Measurements from ENCODE around the gene GSC2.

The GSC2 gene

DNA sequence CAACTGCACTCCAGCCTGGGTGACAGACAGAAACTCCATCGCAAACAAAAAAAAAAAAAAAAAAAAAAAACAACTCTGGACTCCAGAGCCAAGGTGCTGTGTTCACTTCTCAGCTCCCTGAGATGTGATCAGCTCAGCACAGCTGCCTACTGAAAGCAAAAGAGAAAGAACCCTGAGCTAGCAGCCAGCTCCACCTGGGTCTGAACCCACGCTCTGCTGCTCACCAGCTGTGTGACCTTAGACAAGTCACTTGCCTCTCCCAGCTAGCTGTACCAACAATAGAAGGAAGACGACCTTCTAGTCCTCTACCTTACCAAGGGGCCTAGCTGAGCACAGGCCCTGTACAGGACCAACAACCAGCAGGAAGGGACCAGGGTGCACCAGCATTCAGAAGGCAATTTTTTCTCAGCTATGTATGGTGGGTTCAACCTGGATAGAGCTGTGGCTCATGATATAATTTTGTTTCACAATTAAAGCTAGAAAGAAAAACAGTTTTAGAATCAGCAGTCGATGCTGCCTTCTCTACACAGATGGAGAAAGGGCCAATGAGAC, 31.7 kb downstream of the GSC2 start:
- ATAC-seq (replicated peaks) (peak; percentile 24 to 32), DNase-seq (peak; percentile 23)
- H3K27ac Mint-ChIP-seq: no peak overlapping the region
- no peak overlapping the region for H3K4me3 Mint-ChIP-seq
- peaks cover 61 to 82% of the 10 kb centered on the region in 2 donors for H3K4me1 Mint-ChIP-seq
- no peaks in the 10 kb centered on the region for H3K27me3 Mint-ChIP-seq
- H3K36me3 Mint-ChIP-seq: peaks cover 9 to 11% of the 10 kb centered on the region in 2 donors
- no peaks in the 10 kb centered on the region for H3K9me3 Mint-ChIP-seq

DNA sequence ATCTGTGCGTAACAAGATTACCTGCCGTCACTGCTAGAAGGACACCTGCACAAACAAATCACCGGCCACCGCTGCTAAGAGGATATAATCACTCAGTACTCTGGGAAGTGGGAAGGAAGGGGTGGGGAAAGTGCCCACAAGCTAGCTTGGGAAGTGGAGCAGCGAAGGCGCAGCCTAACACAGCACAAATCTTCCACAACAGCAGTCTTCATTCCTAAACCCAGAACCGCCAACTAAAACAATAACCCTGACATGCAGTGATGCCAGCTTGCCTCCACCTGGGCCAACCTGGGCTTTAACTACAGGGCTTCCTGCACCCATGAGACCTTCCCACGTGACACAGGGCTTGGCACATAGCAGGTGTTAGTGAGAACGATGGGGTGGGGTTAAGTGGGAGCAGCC, 33.0 kb downstream of the GSC2 start:
- Mint-ChIP-seq H3K4me3 (no peak overlapping the region), H3K4me1 (peaks cover 56 to 72% of the 10 kb centered on the region in 2 donors), H3K9me3 (no peaks in the 10 kb centered on the region), H3K27ac (peak overlapping the region; percentile 20), H3K36me3 (peaks cover 11 to 14% of the 10 kb centered on the region in 2 donors), H3K27me3 (no peaks in the 10 kb centered on the region)
- no peak for ATAC-seq (replicated peaks)
- no peak for DNase-seq

DNA sequence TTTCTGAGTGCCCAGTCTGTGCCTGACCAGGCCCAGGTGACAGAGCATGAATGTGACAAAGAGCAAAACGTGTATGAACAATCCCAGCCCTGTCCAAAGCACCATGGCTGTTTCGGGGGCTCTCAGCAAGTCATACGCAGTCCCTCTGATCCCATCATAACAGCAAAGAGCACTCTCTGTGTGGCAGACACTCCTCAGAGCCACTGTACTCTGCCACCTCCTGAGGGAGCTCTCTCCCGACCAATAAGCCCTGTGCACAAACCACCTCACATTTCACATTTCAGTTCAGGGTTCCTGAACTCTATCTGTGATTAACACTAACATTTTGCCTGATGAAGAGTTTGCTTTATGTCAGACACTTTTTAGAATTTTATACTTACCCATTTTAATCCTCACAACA, 34.5 kb downstream of the GSC2 start:
- Mint-ChIP-seq H3K9me3 (no peaks in the 10 kb centered on the region), H3K27me3 (no peaks in the 10 kb centered on the region), H3K4me1 (peaks cover 53 to 73% of the 10 kb centered on the region in 2 donors), H3K4me3 (no peak overlapping the region), H3K27ac (no peak overlapping the region), H3K36me3 (peaks cover 12 to 14% of the 10 kb centered on the region in 2 donors)
- DNase-seq (no peak), ATAC-seq (replicated peaks) (no peak)

DNA sequence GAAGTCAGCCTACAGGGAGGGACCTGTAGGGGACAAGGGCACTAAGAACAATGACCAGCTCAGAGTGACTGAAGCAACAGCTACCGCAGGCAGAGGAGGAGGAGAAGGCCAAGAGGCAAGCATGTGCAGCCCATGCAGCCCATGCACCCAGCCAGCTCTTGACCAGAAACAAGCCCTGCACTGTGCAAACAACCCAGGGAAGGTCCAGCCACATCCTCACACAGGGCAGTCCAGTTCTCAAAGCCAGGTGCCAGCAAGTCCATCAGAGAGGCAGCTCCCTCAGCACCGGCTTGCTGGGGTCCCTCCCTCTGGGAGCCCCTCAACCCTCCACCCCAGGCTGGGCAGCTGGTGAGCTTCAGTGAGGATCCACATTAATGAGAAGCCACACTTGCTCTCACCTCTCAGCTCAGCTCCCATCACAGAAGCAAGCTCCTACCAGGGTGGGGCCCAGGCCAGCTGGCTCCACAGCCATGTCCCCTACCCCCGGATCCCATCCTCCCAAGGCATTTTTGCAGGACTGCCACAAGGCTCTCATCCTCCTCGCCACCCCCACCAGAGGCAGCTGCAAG, 35.0 kb downstream of the GSC2 start:
- Mint-ChIP-seq H3K4me3 (no peak overlapping the region), H3K36me3 (peaks cover 12 to 14% of the 10 kb centered on the region in 2 donors), H3K9me3 (no peaks in the 10 kb centered on the region), H3K27ac (no peak overlapping the region), H3K4me1 (peaks cover 51 to 72% of the 10 kb centered on the region in 2 donors), H3K27me3 (no peaks in the 10 kb centered on the region)
- ATAC-seq (replicated peaks) (no peak), DNase-seq (no peak)

DNA sequence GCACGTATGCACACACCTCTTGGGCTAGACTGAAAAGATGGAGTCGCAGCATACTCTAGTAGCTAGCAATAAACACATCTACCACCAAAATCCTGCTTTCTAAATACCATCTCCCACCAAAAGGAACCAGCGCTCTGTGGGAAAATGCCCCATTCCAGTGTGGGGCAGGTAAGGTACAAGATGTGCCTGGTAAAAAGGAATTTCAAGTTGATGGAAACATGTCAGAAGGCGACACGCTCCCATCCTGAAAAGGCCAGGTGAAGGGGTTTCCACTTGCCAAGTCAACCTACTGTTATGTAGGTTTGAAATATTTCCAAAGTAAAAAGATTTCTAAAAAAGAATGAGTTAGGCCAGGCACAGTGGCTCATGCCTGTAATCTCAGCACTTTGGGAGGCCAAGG, 36.7 kb downstream of the GSC2 start:
- ATAC-seq (replicated peaks): no peak
- Mint-ChIP-seq H3K27me3 (no peaks in the 10 kb centered on the region), H3K4me1 (peaks cover 52 to 72% of the 10 kb centered on the region in 2 donors), H3K27ac (no peak overlapping the region), H3K9me3 (no peaks in the 10 kb centered on the region), H3K36me3 (peaks cover 12 to 14% of the 10 kb centered on the region in 2 donors), H3K4me3 (no peak overlapping the region)
- no peak for DNase-seq

DNA sequence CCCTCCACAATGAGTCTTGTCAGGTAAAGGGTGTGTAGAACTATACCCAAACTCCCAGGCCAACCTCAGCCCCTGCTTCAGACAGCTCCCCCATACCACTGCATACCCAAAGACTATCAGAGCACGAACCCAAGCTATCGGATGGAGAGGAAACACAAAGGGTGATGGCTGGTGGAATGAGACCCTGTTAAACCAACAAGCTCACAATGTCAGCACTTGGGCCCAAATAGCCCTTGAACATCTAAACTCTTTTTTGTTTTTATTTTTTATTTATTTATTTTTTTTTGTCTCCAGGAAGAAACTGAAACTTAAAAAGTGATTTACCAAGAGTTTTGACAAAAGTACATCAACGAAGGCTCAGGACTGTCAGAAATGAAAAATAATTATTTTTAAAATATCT, 38.5 kb downstream of the GSC2 start:
- Mint-ChIP-seq H3K27me3 (no peaks in the 10 kb centered on the region), H3K4me3 (no peak overlapping the region), H3K36me3 (peaks cover 12 to 22% of the 10 kb centered on the region in 2 donors), H3K4me1 (peaks cover 44 to 69% of the 10 kb centered on the region in 2 donors), H3K27ac (no peak overlapping the region), H3K9me3 (no peaks in the 10 kb centered on the region)
- no peak for DNase-seq
- ATAC-seq (replicated peaks): no peak

DNA sequence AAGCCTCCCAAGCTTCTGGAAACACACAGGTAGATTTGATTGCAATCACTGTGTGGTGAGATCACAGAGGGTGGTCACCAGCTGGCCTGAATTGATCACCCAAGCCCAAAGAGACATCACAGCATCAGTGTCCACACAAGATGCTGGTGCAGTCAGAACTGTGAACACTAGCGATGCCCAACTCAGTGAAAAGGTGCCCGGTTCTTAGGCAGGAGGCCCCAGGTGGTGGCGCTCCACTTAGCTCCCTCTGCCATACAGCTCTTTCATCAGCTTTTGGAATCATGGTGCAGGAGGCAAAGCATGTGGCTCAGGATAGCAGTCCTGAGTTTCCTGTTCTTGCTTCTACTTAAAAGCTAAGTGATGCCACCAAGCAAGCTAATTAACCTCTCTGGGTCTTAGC, 39.0 kb downstream of the GSC2 start:
- no peak for DNase-seq

DNA sequence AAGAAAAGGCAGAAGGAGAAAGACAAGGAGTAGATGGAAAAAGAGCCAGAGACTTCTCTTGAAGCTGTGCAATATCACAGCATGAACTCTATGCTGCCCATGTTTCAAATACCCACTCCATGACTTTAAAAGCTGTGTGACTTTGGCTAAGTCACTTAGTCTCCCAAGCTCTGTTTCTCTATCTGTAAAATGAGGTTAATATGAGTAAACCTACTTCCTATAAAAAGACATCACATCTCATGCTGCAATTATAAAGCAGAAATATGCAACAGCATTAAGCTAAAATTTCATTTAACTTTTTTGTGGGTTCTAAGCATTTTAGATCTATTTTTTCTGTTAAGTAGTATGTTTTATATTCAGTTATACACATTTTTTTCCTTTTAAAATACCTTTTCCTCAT, 39.4 kb downstream of the GSC2 start:
- H3K36me3 Mint-ChIP-seq: peaks cover 13 to 22% of the 10 kb centered on the region in 2 donors
- H3K9me3 Mint-ChIP-seq: no peaks in the 10 kb centered on the region
- peaks cover 44 to 69% of the 10 kb centered on the region in 2 donors for H3K4me1 Mint-ChIP-seq
- ATAC-seq (replicated peaks) (no peak), DNase-seq (no peak)
- no peak overlapping the region for H3K27ac Mint-ChIP-seq
- no peak overlapping the region for H3K4me3 Mint-ChIP-seq
- H3K27me3 Mint-ChIP-seq: no peaks in the 10 kb centered on the region

More for the DNA sequence above, 39.0 kb downstream of the GSC2 start:
- ATAC-seq (replicated peaks): no peak
- H3K9me3 Mint-ChIP-seq: no peaks in the 10 kb centered on the region
- no peak overlapping the region for H3K27ac Mint-ChIP-seq
- no peak overlapping the region for H3K4me3 Mint-ChIP-seq
- peaks cover 43 to 69% of the 10 kb centered on the region in 2 donors for H3K4me1 Mint-ChIP-seq
- H3K27me3 Mint-ChIP-seq: no peaks in the 10 kb centered on the region
- peaks cover 12 to 22% of the 10 kb centered on the region in 2 donors for H3K36me3 Mint-ChIP-seq

DNA sequence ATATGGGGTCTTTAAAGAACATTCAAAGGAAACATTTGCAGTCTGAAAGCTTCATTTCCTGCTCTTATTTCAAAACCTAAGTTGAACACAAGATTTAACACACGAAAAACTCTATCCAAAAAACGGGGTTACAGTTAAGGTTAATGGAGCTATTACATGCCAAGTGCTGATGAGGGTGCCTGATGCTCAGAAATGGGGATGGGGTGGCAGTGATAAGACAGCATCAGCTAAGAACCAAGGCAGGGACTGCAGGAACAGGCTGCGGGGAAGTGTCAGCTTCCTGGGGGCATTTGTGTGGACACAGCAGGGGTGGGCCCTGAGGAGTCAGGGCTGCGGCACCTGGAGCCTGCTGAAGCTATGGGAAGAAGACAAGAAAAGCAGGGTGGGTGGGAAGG, 40.0 kb downstream of the GSC2 start:
- ATAC-seq (replicated peaks) (no peak), DNase-seq (no peak)
- H3K9me3 Mint-ChIP-seq: no peaks in the 10 kb centered on the region
- H3K36me3 Mint-ChIP-seq: peaks cover 12 to 21% of the 10 kb centered on the region in 2 donors
- H3K4me3 Mint-ChIP-seq: no peak overlapping the region
- H3K27me3 Mint-ChIP-seq: no peaks in the 10 kb centered on the region
- H3K27ac Mint-ChIP-seq: peak overlapping the region; percentile 56
- peaks cover 38 to 69% of the 10 kb centered on the region in 2 donors for H3K4me1 Mint-ChIP-seq

DNA sequence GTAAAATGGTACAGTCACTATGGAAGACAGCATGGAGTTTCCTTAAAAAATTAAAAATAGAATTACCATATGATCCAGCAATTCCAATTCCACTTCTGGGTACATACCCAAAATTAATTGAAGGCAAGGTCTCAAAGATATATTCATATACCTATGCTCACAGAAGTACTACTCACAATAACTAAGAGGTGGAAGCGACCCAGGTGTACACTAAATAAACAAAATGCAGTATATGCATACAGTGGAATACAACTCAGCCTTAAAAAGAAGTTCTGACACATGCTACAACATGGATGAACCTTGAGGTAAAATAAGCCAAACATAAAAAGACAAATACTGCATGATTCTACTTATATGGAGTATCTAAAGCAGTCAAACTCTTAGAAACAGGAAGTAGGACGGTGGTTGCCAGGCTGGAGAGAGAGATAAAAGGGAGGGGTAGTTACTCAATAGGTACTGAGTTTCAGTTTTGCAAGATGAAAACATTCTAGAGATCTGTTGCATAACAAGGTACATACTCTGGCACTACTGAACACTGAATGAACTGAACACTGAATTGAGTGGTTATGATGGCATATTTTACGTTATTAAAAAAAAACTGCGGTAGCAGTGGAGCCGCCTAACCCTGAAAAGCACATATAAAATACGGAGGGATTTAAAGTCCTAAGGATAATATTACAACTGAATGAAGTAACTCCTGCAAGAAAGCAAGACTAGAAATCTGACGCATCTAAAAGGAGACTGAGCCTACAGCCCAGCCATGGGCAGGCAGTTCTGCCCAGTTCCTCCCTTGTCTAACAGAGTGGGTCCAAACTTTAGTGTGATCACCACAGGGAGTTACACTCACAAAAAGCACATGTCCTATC, 40.7 kb downstream of the GSC2 start:
- peak overlapping the region; percentile 48 for H3K27ac Mint-ChIP-seq
- H3K9me3 Mint-ChIP-seq: no peaks in the 10 kb centered on the region
- peaks cover 34 to 63% of the 10 kb centered on the region in 2 donors for H3K4me1 Mint-ChIP-seq
- peak overlapping the region in 1 of 2 donors; percentile 58 for H3K4me3 Mint-ChIP-seq
- H3K36me3 Mint-ChIP-seq: peaks cover 9 to 19% of the 10 kb centered on the region in 2 donors
- H3K27me3 Mint-ChIP-seq: no peaks in the 10 kb centered on the region
- ATAC-seq (replicated peaks) (peak; percentile 98 to 99), DNase-seq (no peak)

DNA sequence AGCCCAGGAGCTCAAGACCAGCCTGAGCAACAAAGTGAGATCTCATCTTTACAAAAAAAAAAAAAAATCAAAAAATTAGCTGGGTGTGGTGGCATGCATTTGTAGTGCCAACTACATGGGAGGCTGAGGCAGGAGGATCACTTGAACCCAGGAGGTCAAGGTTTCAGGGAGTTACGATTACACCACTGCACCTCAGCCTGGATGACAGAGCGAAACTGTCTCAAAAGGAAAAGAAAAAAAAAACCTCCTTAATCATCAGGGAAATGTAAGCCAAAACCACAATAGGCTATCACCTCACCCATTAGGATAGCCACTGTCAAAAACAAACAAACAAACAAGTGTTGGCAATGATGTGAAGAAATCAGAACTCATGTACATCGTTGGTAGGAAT, 41.3 kb downstream of the GSC2 start:
- no peak overlapping the region for H3K4me3 Mint-ChIP-seq
- peaks cover 34 to 63% of the 10 kb centered on the region in 2 donors for H3K4me1 Mint-ChIP-seq
- H3K9me3 Mint-ChIP-seq: no peaks in the 10 kb centered on the region
- no peak for DNase-seq
- H3K27me3 Mint-ChIP-seq: no peaks in the 10 kb centered on the region
- H3K36me3 Mint-ChIP-seq: peaks cover 9 to 19% of the 10 kb centered on the region in 2 donors
- no peak for ATAC-seq (replicated peaks)
- peak overlapping the region; percentile 37 for H3K27ac Mint-ChIP-seq

DNA sequence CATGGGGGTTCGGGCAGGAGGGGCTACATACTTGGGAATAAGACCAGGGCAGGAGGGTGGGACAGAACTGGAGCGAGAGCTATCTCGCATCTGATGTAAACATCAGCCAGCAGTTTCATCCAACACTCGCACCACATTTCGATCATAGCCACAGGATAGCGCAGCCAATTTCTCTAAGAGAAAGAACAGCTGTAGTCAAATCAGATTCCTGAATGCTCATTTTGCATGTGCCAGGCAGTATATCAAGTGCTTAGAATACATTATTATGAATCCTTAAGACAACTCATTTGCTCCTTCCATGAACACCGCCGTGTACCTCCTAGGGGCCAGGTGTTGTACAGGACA, 42.4 kb downstream of the GSC2 start:
- Mint-ChIP-seq H3K4me1 (peaks cover 34 to 63% of the 10 kb centered on the region in 2 donors), H3K4me3 (no peak overlapping the region), H3K27ac (no peak overlapping the region), H3K36me3 (peaks cover 9 to 19% of the 10 kb centered on the region in 2 donors), H3K27me3 (no peaks in the 10 kb centered on the region), H3K9me3 (no peaks in the 10 kb centered on the region)
- DNase-seq: no peak
- ATAC-seq (replicated peaks): no peak

DNA sequence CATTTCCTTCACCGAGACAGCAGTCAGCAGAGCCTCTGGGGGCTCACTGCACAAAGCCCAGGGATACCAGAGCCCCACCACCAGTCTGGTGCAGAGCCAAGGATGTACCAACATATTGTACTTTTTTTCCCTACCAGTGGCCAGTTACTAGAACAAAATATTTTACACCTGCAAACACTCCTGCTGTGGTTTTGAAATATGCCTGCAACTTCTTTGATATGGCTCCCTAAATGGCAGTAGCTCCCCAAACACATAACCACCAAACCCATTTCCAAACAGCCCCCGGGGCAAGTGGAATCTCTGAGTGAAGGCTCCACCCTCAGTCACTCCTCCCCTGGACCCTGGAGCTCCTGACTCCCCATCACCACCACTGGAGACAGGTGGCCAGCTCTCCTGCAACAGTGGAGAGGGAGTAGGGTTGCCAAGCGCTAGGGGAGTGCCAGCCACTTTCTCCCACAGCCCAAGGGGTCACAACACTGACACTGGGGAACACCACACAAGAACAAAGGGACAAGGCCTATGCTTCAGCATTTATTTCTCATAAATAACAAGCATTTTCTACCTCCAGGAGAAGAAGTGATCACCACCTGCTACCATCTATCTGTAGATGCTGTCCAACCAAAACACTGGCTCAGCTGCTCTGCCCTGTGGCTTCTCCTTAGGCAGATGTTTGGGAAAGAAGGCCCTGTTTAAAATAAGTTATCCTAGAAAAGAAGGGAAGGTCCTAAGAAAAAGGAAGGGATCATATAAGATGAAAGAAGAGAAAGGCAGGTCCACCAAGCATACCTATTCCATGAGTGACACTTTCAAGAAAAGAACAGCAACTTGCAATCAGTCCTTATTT, 43.0 kb downstream of the GSC2 start:
- no peaks in the 10 kb centered on the region for H3K9me3 Mint-ChIP-seq
- no peak overlapping the region for H3K27ac Mint-ChIP-seq
- H3K36me3 Mint-ChIP-seq: peaks cover 8 to 17% of the 10 kb centered on the region in 2 donors
- no peak for ATAC-seq (replicated peaks)
- DNase-seq: no peak
- H3K4me3 Mint-ChIP-seq: no peak overlapping the region
- no peaks in the 10 kb centered on the region for H3K27me3 Mint-ChIP-seq
- H3K4me1 Mint-ChIP-seq: peaks cover 33 to 63% of the 10 kb centered on the region in 2 donors

Measured in stimulated activated naive B cell treated with anti-CD40 and anti-IgM and Interleukin-4, amounts not matched to agents 10 μg/mL and 1 μg/mL and 100 μg/mL, for 72 hours (primary cell).